Activated CD4-positive, alpha-beta memory T cell treated with anti-CD3 and anti-CD28 coated beads for 36 hours (primary cell): ENCODE data around the gene TBX4. TPM values are rescaled to one million over a fixed set of nuclear protein-coding genes. Genes with fewer than 3 reads are reported as not detected.

Experiments used
- CTCF ChIA-PET: fragments of 350-600 bp; sonication (Branson Sonifier 250); formaldehyde crosslinking; loops from one replicate; lab custom pipeline; 2021; ENCODE audit warnings: antibody characterized with exemption, inconsistent platforms; lab: Charles Lee
- POLR2A ChIA-PET: fragments of 350-600 bp; sonication (Branson Sonifier 250); formaldehyde crosslinking; loops from one replicate; lab custom pipeline; 2021; ENCODE audit warnings: antibody characterized with exemption; lab: Charles Lee
- DNase-seq: peaks from one replicate; pipeline ENCODE4 v3.0.0-alpha.2; 2020
- H3K27ac Mint-ChIP-seq: one replicate; pipeline ENCODE4 v1.8.0; 2021; ENCODE audit warnings: mixed read lengths
- H3K27me3 Mint-ChIP-seq: one replicate; pipeline ENCODE4 v1.8.0; 2021; ENCODE audit warnings: mixed read lengths
- H3K36me3 Mint-ChIP-seq: one replicate; pipeline ENCODE4 v1.8.0; 2021; ENCODE audit warnings: mixed read lengths
- H3K4me1 Mint-ChIP-seq: one replicate; pipeline ENCODE4 v1.8.0; 2021; ENCODE audit warnings: low read depth, mixed read lengths
- H3K4me3 Mint-ChIP-seq: one replicate; pipeline ENCODE4 v1.8.0; 2021; ENCODE audit warnings: mild to moderate bottlenecking, mixed read lengths
- H3K9me3 Mint-ChIP-seq: one replicate; pipeline ENCODE4 v1.8.0; 2021; ENCODE audit warnings: mixed read lengths
- intact Hi-C: fragments of 100-400 bp; cut with micrococcal nuclease; formaldehyde crosslinking; loops from one replicate; pipeline ENCODE4 v1.15.1; 2023
- total RNA-seq, 2 experiments: library from RNA; stranded (reverse); gene quantifications; one replicate each; pipeline ENCODE4 v1.2.3, GENCODE V29; 2021

Gene TBX4
- total RNA-seq, 2 experiments from 2014 or later, result not detected

GRCh38 chr17:61475726-61476125 lies 23.5 kb downstream of the TBX4 start:
- Mint-ChIP-seq H3K9me3 (no peaks in the 10 kb centered on the region), H3K36me3 (no peaks in the 10 kb centered on the region), H3K4me1 (no peaks in the 10 kb centered on the region), H3K4me3 (no peak overlapping the region), H3K27me3 (peaks cover 12% of the 10 kb centered on the region), H3K27ac (no peak overlapping the region)
- intact Hi-C loops, result no loop called here
- no peak for DNase-seq
- CTCF ChIA-PET, result no interaction called here
- POLR2A ChIA-PET, result no interaction called here

GRCh38 chr17:61476476-61477203 lies 24.4 kb downstream of the TBX4 start:
- no peaks in the 10 kb centered on the region for H3K4me1 Mint-ChIP-seq
- H3K27me3 Mint-ChIP-seq, result peaks cover 12% of the 10 kb centered on the region
- CTCF ChIA-PET, result no interaction called here
- H3K36me3 Mint-ChIP-seq, result no peaks in the 10 kb centered on the region
- POLR2A ChIA-PET, result no interaction called here
- DNase-seq, result no peak
- H3K27ac Mint-ChIP-seq, result no peak overlapping the region
- no peaks in the 10 kb centered on the region for H3K9me3 Mint-ChIP-seq
- no peak overlapping the region for H3K4me3 Mint-ChIP-seq
- intact Hi-C loops, result no loop called here

- no peaks in the 10 kb centered on the region for H3K36me3 Mint-ChIP-seq
- H3K4me1 Mint-ChIP-seq, result no peaks in the 10 kb centered on the region
- intact Hi-C loops, result no loop called here
- peaks cover 12% of the 10 kb centered on the region for H3K27me3 Mint-ChIP-seq
- POLR2A ChIA-PET, result no interaction called here
- H3K9me3 Mint-ChIP-seq, result no peaks in the 10 kb centered on the region
- DNase-seq, result no peak
- no peak overlapping the region for H3K27ac Mint-ChIP-seq
- CTCF ChIA-PET, result no interaction called here
- H3K4me3 Mint-ChIP-seq, result no peak overlapping the region
Measured at GRCh38 chr17:61477204-61477834, 25.1 kb downstream of the TBX4 start.

GRCh38 chr17:61478026-61478789 lies 26.0 kb downstream of the TBX4 start:
- H3K27me3 Mint-ChIP-seq, result peaks cover 12% of the 10 kb centered on the region
- POLR2A ChIA-PET, result no interaction called here
- no peak for DNase-seq
- no peak overlapping the region for H3K27ac Mint-ChIP-seq
- H3K4me3 Mint-ChIP-seq, result no peak overlapping the region
- CTCF ChIA-PET, result no interaction called here
- intact Hi-C loops, result no loop called here
- H3K9me3 Mint-ChIP-seq, result no peaks in the 10 kb centered on the region
- no peaks in the 10 kb centered on the region for H3K4me1 Mint-ChIP-seq
- H3K36me3 Mint-ChIP-seq, result no peaks in the 10 kb centered on the region

GRCh38 chr17:61478790-61479492 lies 26.7 kb downstream of the TBX4 start:
- ChIA-PET CTCF (no interaction called here), POLR2A (no interaction called here)
- Mint-ChIP-seq H3K27me3 (peaks cover 12% of the 10 kb centered on the region), H3K4me1 (no peaks in the 10 kb centered on the region), H3K9me3 (no peaks in the 10 kb centered on the region), H3K4me3 (no peak overlapping the region), H3K36me3 (no peaks in the 10 kb centered on the region), H3K27ac (no peak overlapping the region)
- DNase-seq, result no peak
- intact Hi-C loops, result no loop called here

- CTCF ChIA-PET, result no interaction called here
Measured at GRCh38 chr17:61479493-61480413, 27.5 kb downstream of the TBX4 start.

GRCh38 chr17:61480414-61480807 lies 28.2 kb downstream of the TBX4 start:
- H3K4me3 Mint-ChIP-seq, result no peak overlapping the region
- no peaks in the 10 kb centered on the region for H3K36me3 Mint-ChIP-seq
- H3K27ac Mint-ChIP-seq, result no peak overlapping the region
- ChIA-PET POLR2A (no interaction called here), CTCF (no interaction called here)
- intact Hi-C loops, result no loop called here
- peaks cover 6% of the 10 kb centered on the region for H3K27me3 Mint-ChIP-seq
- H3K4me1 Mint-ChIP-seq, result no peaks in the 10 kb centered on the region
- H3K9me3 Mint-ChIP-seq, result no peaks in the 10 kb centered on the region
- DNase-seq, result no peak

More at GRCh38 chr17:61479493-61480413, 27.5 kb downstream of the TBX4 start:
- DNase-seq, result no peak
- H3K9me3 Mint-ChIP-seq, result no peaks in the 10 kb centered on the region
- intact Hi-C loops, result no loop called here
- H3K4me1 Mint-ChIP-seq, result no peaks in the 10 kb centered on the region
- H3K27me3 Mint-ChIP-seq, result peaks cover 10% of the 10 kb centered on the region
- H3K4me3 Mint-ChIP-seq, result no peak overlapping the region
- no peaks in the 10 kb centered on the region for H3K36me3 Mint-ChIP-seq
- POLR2A ChIA-PET, result no interaction called here
- H3K27ac Mint-ChIP-seq, result no peak overlapping the region

- DNase-seq, result no peak
- no peak overlapping the region for H3K4me3 Mint-ChIP-seq
- POLR2A ChIA-PET, result no interaction called here
- intact Hi-C loops, result no loop called here
- H3K27ac Mint-ChIP-seq, result no peak overlapping the region
- H3K4me1 Mint-ChIP-seq, result no peaks in the 10 kb centered on the region
- CTCF ChIA-PET, result no interaction called here
- no peaks in the 10 kb centered on the region for H3K27me3 Mint-ChIP-seq
- no peaks in the 10 kb centered on the region for H3K9me3 Mint-ChIP-seq
- H3K36me3 Mint-ChIP-seq, result no peaks in the 10 kb centered on the region
Measured at GRCh38 chr17:61481421-61481820, 29.2 kb downstream of the TBX4 start.

GRCh38 chr17:61482467-61482866 lies 30.2 kb downstream of the TBX4 start:
- no peak for DNase-seq
- intact Hi-C loops, result no loop called here
- POLR2A ChIA-PET, result no interaction called here
- Mint-ChIP-seq H3K36me3 (no peaks in the 10 kb centered on the region), H3K27ac (no peak overlapping the region), H3K27me3 (no peaks in the 10 kb centered on the region), H3K9me3 (no peaks in the 10 kb centered on the region), H3K4me1 (no peaks in the 10 kb centered on the region), H3K4me3 (no peak overlapping the region)
- CTCF ChIA-PET, result no interaction called here

- ChIA-PET POLR2A (no interaction called here), CTCF (no interaction called here)
- Mint-ChIP-seq H3K4me1 (no peaks in the 10 kb centered on the region), H3K4me3 (no peak overlapping the region), H3K27ac (no peak overlapping the region), H3K36me3 (no peaks in the 10 kb centered on the region), H3K9me3 (no peaks in the 10 kb centered on the region), H3K27me3 (no peaks in the 10 kb centered on the region)
- no peak for DNase-seq
- intact Hi-C loops, result no loop called here
Measured at GRCh38 chr17:61483778-61484116, 31.5 kb downstream of the TBX4 start.

GRCh38 chr17:61484174-61484573 lies 32.0 kb downstream of the TBX4 start:
- CTCF ChIA-PET, result no interaction called here
- DNase-seq, result no peak
- H3K9me3 Mint-ChIP-seq, result no peaks in the 10 kb centered on the region
- H3K27me3 Mint-ChIP-seq, result no peaks in the 10 kb centered on the region
- POLR2A ChIA-PET, result no interaction called here
- no peak overlapping the region for H3K4me3 Mint-ChIP-seq
- intact Hi-C loops, result no loop called here
- H3K27ac Mint-ChIP-seq, result no peak overlapping the region
- H3K4me1 Mint-ChIP-seq, result no peaks in the 10 kb centered on the region
- no peaks in the 10 kb centered on the region for H3K36me3 Mint-ChIP-seq
